Measurements from ENCODE around the gene SPECC1L. TPM values are rescaled to one million over a fixed set of nuclear protein-coding genes. Genes with fewer than 3 reads are reported as not detected.

SPECC1L gene
- total and polyA plus RNA-seq, 2 experiments from 2014 or later = 19.7 to 43.2 TPM

GRCh38 chr22:24437091-24437490 lies 166.5 kb downstream of the SPECC1L start:
- Histone ChIP-seq H3K4me3 (no peak overlapping the region), H3K27me3 (no peaks in the 10 kb centered on the region), H3K9me3 (ENCODE audit: low read depth) (no peaks in the 10 kb centered on the region), H3K36me3 (no peaks in the 10 kb centered on the region), H3K27ac (no peak overlapping the region), H3K4me1 (ENCODE audit: low read depth) (no peaks in the 10 kb centered on the region)
- no peak for TF ChIP-seq CTCF (IDR thresholded peaks at IDR 0.05; ENCODE audit: low read depth, low read length)
- no peak for DNase-seq (ENCODE audit: low read depth in 1 of 2, low spot score in 1 of 2)

GRCh38 chr22:24437741-24438328 lies 167.2 kb downstream of the SPECC1L start:
- peak; percentile 13 for TF ChIP-seq CTCF (IDR thresholded peaks at IDR 0.05; ENCODE audit: low read depth, low read length)

GRCh38 chr22:24440270-24440717 lies 169.7 kb downstream of the SPECC1L start:
- H3K4me3 ChIP-seq = no peak overlapping the region
- no peak overlapping the region for H3K27ac ChIP-seq
- no peak for DNase-seq (ENCODE audit: low read depth in 1 of 2, low spot score in 1 of 2)
- H3K27me3 ChIP-seq = no peaks in the 10 kb centered on the region
- TF ChIP-seq CTCF (IDR thresholded peaks at IDR 0.05; ENCODE audit: low read depth, low read length) = no peak
- no peaks in the 10 kb centered on the region for H3K36me3 ChIP-seq
- no peaks in the 10 kb centered on the region for H3K9me3 ChIP-seq (ENCODE audit: low read depth)
- peaks cover 4% of the 10 kb centered on the region for H3K4me1 ChIP-seq (ENCODE audit: low read depth)

More at GRCh38 chr22:24437741-24438328, 167.2 kb downstream of the SPECC1L start:
- no peak for DNase-seq (ENCODE audit: low read depth in 1 of 2, low spot score in 1 of 2)
- Histone ChIP-seq H3K36me3 (no peaks in the 10 kb centered on the region), H3K4me3 (no peak overlapping the region), H3K4me1 (ENCODE audit: low read depth) (no peaks in the 10 kb centered on the region), H3K27me3 (no peaks in the 10 kb centered on the region), H3K27ac (no peak overlapping the region), H3K9me3 (ENCODE audit: low read depth) (no peaks in the 10 kb centered on the region)

- Histone ChIP-seq H3K27ac (no peak overlapping the region), H3K27me3 (no peaks in the 10 kb centered on the region), H3K4me1 (ENCODE audit: low read depth) (peaks cover 10% of the 10 kb centered on the region), H3K9me3 (ENCODE audit: low read depth) (no peaks in the 10 kb centered on the region), H3K36me3 (no peaks in the 10 kb centered on the region), H3K4me3 (no peak overlapping the region)
- no peak for DNase-seq (ENCODE audit: low read depth in 1 of 2, low spot score in 1 of 2)
- no peak for TF ChIP-seq CTCF (IDR thresholded peaks at IDR 0.05; ENCODE audit: low read depth, low read length)
Measured at GRCh38 chr22:24440718-24441405, 170.2 kb downstream of the SPECC1L start.

- Histone ChIP-seq H3K36me3 (no peaks in the 10 kb centered on the region), H3K9me3 (ENCODE audit: low read depth) (no peaks in the 10 kb centered on the region), H3K4me1 (ENCODE audit: low read depth) (peaks cover 17% of the 10 kb centered on the region), H3K27ac (peak overlapping the region; percentile 45), H3K4me3 (no peak overlapping the region), H3K27me3 (no peaks in the 10 kb centered on the region)
- no peak for TF ChIP-seq CTCF (IDR thresholded peaks at IDR 0.05; ENCODE audit: low read depth, low read length)
- no peak for DNase-seq (ENCODE audit: low read depth in 1 of 2, low spot score in 1 of 2)
Measured at GRCh38 chr22:24441406-24442351, 171.0 kb downstream of the SPECC1L start.
